IPS DF 6.9 (cell line): ENCODE results near the gene EML6.

Experiments
- DNase-seq: peaks from one replicate; pipeline ENCODE4 v3.0.0-alpha.2; 2013; ENCODE audit warnings: low read depth, low spot score
- H3K27ac ChIP-seq: one replicate; pipeline ENCODE4 v1.5.1; 2013; ENCODE audit warnings: low read length, control low read depth
- H3K27me3 ChIP-seq: 2 replicates; pipeline ENCODE4 v1.6.1; 2013; ENCODE audit warnings: mild to moderate bottlenecking, low read length; ENCODE audit not compliant: control insufficient read depth, insufficient read depth
- H3K36me3 ChIP-seq: 2 replicates; pipeline ENCODE4 v1.6.1; 2013; ENCODE audit warnings: low read length; ENCODE audit not compliant: control insufficient read depth, insufficient read depth
- H3K4me1 ChIP-seq: 2 replicates; pipeline ENCODE4 v1.6.1; 2013; ENCODE audit warnings: low read length; ENCODE audit not compliant: control insufficient read depth, insufficient read depth
- H3K4me3 ChIP-seq: 2 replicates; pipeline ENCODE4 v1.5.1; 2013; ENCODE audit warnings: mild to moderate bottlenecking, low read length
- H3K9me3 ChIP-seq: 2 replicates; pipeline ENCODE4 v1.6.1; 2013; ENCODE audit warnings: low read length, inconsistent platforms; ENCODE audit not compliant: control insufficient read depth, insufficient read depth
- WGBS: extraction: QIAGEN DNeasy Blood & Tissue Kit; methylation state at CpG from one replicate; pipeline ENCODE4 v1.1.7; 2013; ENCODE audit warnings: mixed read lengths, missing lambda C conversion rate; ENCODE audit not compliant: insufficient read length, insufficient coverage; 5-methylcytosine and 5-hydroxymethylcytosine counted together

The EML6 gene

GRCh38 chr2:54920660-54921059 lies 197.2 kb downstream of the EML6 start:
- no peak for DNase-seq
- Histone ChIP-seq H3K9me3 (no peaks in the 10 kb centered on the region), H3K4me3 (no peak overlapping the region), H3K27me3 (no peaks in the 10 kb centered on the region), H3K4me1 (no peaks in the 10 kb centered on the region), H3K27ac (no peak overlapping the region), H3K36me3 (no peaks in the 10 kb centered on the region)
- WGBS = no CpG with 5 or more reads among the region's 1 CpG

GRCh38 chr2:54924121-54924520 lies 200.7 kb downstream of the EML6 start:
- Histone ChIP-seq H3K36me3 (no peaks in the 10 kb centered on the region), H3K4me3 (no peak overlapping the region), H3K27ac (no peak overlapping the region), H3K9me3 (no peaks in the 10 kb centered on the region), H3K27me3 (no peaks in the 10 kb centered on the region), H3K4me1 (no peaks in the 10 kb centered on the region)
- no peak for DNase-seq
- WGBS = no CpG with 5 or more reads among the region's 1 CpG

- Histone ChIP-seq H3K4me3 (no peak overlapping the region), H3K9me3 (no peaks in the 10 kb centered on the region), H3K4me1 (no peaks in the 10 kb centered on the region), H3K27ac (no peak overlapping the region), H3K36me3 (no peaks in the 10 kb centered on the region), H3K27me3 (no peaks in the 10 kb centered on the region)
- no peak for DNase-seq
- no CpG with 5 or more reads among the region's 4 CpGs for WGBS
Measured at GRCh38 chr2:54925022-54925421, 201.6 kb downstream of the EML6 start.

GRCh38 chr2:54927085-54927750 lies 203.8 kb downstream of the EML6 start:
- WGBS = no CpG with 5 or more reads among the region's 8 CpGs

GRCh38 chr2:54927751-54928615 lies 204.5 kb downstream of the EML6 start:
- WGBS = 100% methylated on average over 1 of the region's 16 CpGs
- DNase-seq = no peak

More at GRCh38 chr2:54927085-54927750, 203.8 kb downstream of the EML6 start:
- H3K4me3 ChIP-seq = no peak overlapping the region; the same call in 1 of the 2 replicates
- H3K27me3 ChIP-seq = no peaks in the 10 kb centered on the region
- no peaks in the 10 kb centered on the region for H3K4me1 ChIP-seq
- no peaks in the 10 kb centered on the region for H3K9me3 ChIP-seq
- H3K27ac ChIP-seq = no peak overlapping the region
- no peak for DNase-seq
- no peaks in the 10 kb centered on the region for H3K36me3 ChIP-seq

GRCh38 chr2:54928719-54929118 lies 205.3 kb downstream of the EML6 start:
- H3K4me1 ChIP-seq = no peaks in the 10 kb centered on the region
- H3K27ac ChIP-seq = no peak overlapping the region
- WGBS = no CpG with 5 or more reads among the region's 4 CpGs
- H3K4me3 ChIP-seq = no peak overlapping the region
- no peak for DNase-seq
- H3K9me3 ChIP-seq = no peaks in the 10 kb centered on the region
- H3K27me3 ChIP-seq = no peaks in the 10 kb centered on the region
- no peaks in the 10 kb centered on the region for H3K36me3 ChIP-seq

More at GRCh38 chr2:54927751-54928615, 204.5 kb downstream of the EML6 start:
- Histone ChIP-seq H3K4me1 (no peaks in the 10 kb centered on the region), H3K9me3 (no peaks in the 10 kb centered on the region), H3K27me3 (no peaks in the 10 kb centered on the region), H3K36me3 (no peaks in the 10 kb centered on the region), H3K27ac (no peak overlapping the region), H3K4me3 (no peak overlapping the region)

GRCh38 chr2:54931473-54931872 lies 208.0 kb downstream of the EML6 start:
- no peak overlapping the region for H3K27ac ChIP-seq
- no peaks in the 10 kb centered on the region for H3K36me3 ChIP-seq
- WGBS = no CpG with 5 or more reads among the region's 6 CpGs
- no peaks in the 10 kb centered on the region for H3K4me1 ChIP-seq
- no peak overlapping the region for H3K4me3 ChIP-seq
- DNase-seq = no peak
- H3K9me3 ChIP-seq = no peaks in the 10 kb centered on the region
- no peaks in the 10 kb centered on the region for H3K27me3 ChIP-seq

- Histone ChIP-seq H3K4me1 (no peaks in the 10 kb centered on the region), H3K27me3 (no peaks in the 10 kb centered on the region), H3K9me3 (no peaks in the 10 kb centered on the region), H3K4me3 (no peak overlapping the region), H3K27ac (no peak overlapping the region), H3K36me3 (no peaks in the 10 kb centered on the region)
- no CpG with 5 or more reads among the region's 4 CpGs for WGBS
- no peak for DNase-seq
Measured at GRCh38 chr2:54935389-54935788, 211.9 kb downstream of the EML6 start.

GRCh38 chr2:54936766-54937165 lies 213.3 kb downstream of the EML6 start:
- no peak for DNase-seq
- Histone ChIP-seq H3K4me3 (no peak overlapping the region), H3K27me3 (no peaks in the 10 kb centered on the region), H3K4me1 (no peaks in the 10 kb centered on the region), H3K27ac (no peak overlapping the region), H3K9me3 (no peaks in the 10 kb centered on the region), H3K36me3 (no peaks in the 10 kb centered on the region)
- WGBS = no CpG with 5 or more reads among the region's 8 CpGs

GRCh38 chr2:54939446-54940118 lies 216.1 kb downstream of the EML6 start:
- H3K9me3 ChIP-seq = no peaks in the 10 kb centered on the region
- WGBS = no CpG with 5 or more reads among the region's 7 CpGs
- DNase-seq = no peak
- no peaks in the 10 kb centered on the region for H3K4me1 ChIP-seq
- H3K27me3 ChIP-seq = no peaks in the 10 kb centered on the region
- H3K4me3 ChIP-seq = no peak overlapping the region
- H3K27ac ChIP-seq = no peak overlapping the region
- no peaks in the 10 kb centered on the region for H3K36me3 ChIP-seq
